Erythroblast (primary cell): ENCODE results near the gene SIRPB1.
"Not testable (repeated sequence)": the region's sequence is repeated elsewhere in the genome, so short reads cannot be mapped to it uniquely, and the experiment has no call there.

Source experiments
- DNase-seq, 2 experiments: peaks; one replicate each; lab custom pipeline; 2025; lab: John Stamatoyannopoulos, UW
- GATA1 ChIP-seq: IDR thresholded peaks from 2 replicates; pipeline ENCODE4 v1.6.1; 2011; ENCODE audit warnings: low read depth, mild to moderate bottlenecking, control low read depth, low read length, moderate library complexity
- POLR2A ChIP-seq: IDR thresholded peaks from 2 replicates; pipeline ENCODE4 v1.6.1; 2011; ENCODE audit warnings: mild to moderate bottlenecking, low read length

Gene SIRPB1

DNA sequence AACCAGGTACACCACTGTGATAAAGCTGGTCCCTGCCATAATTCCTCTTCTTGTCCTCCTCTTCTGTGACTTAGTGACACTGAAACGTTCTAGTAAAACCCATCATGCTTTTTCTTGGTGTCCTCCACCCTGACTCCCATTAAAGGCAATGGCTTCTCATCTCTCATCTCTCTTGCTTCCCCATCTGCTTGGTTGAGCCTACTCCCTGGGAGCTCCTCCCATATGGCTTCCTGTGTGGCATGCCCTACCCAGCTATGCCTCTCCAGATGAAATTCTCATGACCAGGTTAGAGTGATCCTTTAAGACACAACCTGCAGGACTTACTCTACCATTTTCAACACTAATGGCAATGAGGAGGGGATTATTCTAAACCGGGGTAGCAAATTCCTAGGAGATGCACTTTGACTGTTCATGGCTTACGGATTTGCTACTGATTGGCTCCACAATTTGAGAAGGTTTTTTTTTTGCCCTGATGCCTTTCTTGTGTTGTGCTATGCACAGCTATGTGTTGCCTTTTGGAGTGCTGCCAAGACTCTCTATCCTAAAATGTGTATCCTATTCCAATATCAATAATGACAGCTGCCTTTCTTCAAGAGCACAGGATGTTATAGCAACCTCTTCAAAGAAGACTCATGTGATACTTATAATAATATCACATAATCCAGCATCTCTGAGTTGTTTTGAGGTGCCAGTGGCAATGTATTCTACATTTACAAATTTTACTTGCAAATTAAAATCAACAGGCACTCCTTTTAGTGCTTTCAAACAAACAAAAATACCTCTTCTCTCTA, 31.7 kb upstream of the SIRPB1 start:
- TF ChIP-seq POLR2A = no peak
- no peak for TF ChIP-seq GATA1
- DNase-seq = no peak

DNA sequence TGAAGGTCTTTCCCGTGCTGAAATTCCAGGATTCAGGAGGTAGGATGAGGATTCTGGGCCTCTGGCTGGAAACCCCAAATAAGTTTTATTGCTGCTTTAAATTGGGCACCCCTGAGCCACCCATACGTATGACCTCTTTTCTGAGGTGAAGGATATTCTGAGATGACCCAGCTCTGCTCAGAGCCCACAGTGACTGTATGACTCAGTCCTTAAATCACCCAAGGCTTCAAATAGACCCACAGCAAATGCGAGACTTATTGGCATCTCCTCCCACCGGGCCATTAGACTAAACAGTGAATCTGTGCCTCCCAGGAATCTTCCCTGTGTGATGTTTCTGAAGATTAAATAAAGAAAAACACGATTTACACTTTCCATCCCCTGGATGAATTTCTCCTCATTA, 28.3 kb upstream of the SIRPB1 start:
- no peak for TF ChIP-seq GATA1
- TF ChIP-seq POLR2A = no peak
- no peak for DNase-seq

DNA sequence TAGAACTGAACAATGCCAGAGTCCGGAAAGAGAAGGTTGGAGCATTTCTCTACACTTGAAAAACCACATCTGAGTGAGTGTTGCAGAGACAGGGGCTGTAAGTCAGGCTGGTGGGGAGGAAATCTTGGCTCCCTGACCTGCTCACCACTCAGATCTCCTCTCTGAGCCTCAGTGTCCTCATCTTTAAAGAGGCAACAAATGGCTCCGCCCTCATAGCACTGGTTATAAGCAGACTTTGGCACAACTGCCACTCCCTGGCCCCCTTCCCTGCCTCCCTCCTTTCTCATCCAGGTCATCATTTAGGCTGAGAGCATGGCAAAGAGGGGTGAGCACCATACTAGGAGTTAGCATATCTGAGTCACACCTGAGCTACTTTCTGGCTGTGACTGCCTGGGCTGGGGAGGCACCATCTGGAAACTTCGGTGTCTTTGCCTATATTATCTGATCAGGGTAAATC, 27.2 kb upstream of the SIRPB1 start:
- TF ChIP-seq POLR2A = no peak
- no peak for TF ChIP-seq GATA1
- no peak for DNase-seq

DNA sequence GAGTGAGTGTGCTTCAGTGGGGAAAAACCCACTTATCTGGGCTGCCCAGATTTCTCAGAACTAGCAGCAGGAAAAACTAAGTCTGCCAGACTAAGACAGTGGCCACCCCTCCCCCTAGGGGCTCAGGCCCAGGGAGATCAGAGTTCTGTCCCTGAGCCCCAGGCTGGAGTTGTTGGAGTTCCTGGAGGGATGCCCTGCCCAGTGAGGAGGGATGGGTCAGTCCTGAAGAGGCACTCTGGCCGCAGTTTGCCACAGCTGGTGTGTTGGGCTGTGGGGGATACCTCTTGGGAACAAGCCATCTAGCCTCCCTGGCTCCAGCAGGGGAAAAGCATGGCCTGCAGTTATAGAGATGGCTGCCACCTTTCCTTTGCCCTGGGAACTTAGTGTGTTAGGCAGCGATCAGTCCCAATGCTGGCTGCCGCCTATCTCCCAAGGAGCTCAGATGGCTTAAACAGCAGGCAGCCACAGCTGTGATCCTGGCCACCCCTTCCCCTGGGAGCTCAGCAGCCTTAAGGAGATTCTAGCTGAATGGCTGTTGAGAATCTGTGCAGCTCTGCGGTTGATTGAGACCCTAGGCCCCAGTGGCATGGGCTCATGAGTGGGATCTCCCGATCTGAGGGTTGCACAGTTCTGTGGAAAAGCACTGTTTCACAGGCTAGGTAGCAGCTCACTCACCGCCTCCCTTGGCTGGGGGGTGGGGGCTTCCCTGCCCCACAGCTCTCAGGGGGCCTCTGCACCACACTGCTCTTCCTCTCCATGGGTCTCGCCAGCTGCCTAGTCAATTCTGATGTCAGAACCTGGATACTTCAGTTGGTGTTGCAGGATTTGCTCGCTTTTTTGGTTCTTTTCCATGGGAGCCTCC, 24.5 kb upstream of the SIRPB1 start:
- TF ChIP-seq POLR2A (no peak), GATA1 (no peak)

DNA sequence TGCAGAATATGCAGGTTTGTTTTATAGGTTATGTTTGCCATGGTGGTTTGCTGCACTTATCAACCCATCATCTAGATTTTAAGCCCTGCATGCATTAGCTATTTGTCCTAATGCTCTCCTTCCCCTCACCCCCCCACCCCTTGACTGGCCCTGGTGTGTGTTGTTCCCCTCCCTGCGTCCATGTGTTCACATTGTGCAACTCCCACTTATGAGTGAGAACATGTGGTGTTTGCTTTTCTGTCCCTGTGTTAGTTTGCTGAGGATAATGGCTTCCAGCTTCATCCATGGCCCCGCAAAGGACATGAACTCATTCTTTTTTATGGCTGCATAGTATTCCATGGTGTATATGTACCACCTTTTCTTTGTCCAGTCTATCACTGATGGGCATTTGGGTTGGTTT, 18.8 kb upstream of the SIRPB1 start:
- DNase-seq = not testable (repeated sequence)

More for the DNA sequence above, 24.5 kb upstream of the SIRPB1 start:
- no peak for DNase-seq

DNA sequence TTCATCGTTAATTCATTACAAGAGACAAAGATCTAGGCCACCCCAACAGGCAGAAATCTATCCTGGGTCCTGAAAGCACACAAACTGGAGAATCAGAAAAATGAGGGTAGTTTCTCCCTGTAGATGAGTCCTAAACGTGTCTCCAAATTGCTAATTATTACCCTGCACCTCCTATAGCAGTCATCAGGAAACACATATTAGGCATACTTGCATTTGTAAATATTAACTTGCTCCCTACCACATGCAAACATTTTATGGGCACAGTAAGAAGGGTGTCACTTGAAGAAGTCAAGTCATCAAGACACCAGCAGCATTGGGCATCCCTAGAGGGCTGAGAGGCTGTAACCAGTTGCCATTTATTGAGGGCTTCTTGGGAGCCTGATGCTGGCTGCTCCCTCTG, 17.9 kb upstream of the SIRPB1 start:
- DNase-seq = no peak
- TF ChIP-seq POLR2A (no peak), GATA1 (no peak)

DNA sequence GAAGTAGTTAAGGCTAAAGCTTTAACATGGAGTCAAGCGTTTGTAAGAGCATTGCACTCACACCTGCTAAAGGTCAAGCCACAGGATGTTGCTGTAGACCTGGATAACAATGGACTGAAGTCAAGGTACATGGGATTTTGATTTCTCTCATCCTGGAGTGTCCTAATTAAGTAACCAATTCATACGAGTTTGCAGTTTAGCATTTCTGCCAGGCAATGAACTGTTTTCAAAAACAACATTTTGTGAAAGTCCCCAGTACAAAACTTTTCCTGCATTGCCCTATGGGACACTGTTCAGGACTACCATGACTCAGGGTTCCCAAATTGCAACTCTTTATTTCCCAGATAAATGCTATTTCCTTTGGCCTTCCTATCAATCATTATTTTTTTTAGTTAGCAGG, 17.4 kb upstream of the SIRPB1 start:
- DNase-seq = no peak
- TF ChIP-seq POLR2A (no peak), GATA1 (no peak)

DNA sequence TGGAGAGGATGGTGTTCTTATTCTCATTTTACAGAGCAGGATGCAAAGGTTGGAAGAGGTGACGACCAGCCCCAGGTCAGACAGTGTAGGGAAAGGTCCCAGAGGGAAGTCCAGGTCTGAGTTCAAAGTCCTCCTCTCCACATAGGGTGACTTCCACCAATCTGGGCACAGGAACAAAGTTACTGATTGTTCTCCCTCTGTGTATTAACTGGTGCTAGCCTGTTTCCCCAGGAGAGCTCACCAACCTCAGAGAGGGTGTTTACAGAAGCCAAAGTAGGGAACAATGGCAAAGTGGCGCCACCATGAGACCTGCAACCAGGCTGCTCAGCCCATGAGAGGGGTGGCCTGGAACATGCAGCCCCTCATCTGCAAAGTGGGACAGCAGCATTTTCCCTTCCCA, 16.8 kb upstream of the SIRPB1 start:
- TF ChIP-seq GATA1 = no peak
- TF ChIP-seq POLR2A = no peak
- no peak for DNase-seq

DNA sequence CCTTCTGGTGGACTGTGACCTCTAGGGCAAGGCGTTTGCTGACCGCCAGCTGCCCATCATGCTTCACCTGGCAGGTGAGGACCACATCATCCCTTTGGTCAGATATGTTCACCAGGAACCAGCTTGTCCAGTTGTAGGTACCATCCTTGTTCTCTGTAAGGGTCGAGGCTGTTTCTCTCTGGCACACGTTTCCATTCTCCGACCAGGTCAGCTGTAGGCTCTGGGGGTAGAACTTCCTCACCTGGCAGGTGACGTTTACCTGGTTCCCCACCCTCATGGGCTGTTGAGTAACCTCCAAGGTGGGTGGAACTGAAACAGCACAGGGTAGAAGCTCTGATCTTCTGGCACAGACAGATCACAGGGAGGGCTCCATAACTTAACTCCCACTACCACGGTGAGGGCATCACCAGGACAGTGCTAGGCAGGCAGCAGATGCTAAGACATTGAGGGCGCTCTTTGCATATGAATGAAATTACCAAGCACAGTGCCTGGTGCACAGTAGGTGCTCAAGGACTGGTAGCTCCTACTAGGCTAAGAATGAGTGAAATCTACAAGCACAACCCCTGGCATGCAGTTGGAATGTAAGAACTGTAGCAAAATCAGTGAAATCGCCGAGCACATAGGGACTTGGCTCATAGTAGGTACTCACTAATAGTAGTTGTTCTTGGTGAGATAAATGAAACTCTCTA, 15.6 kb upstream of the SIRPB1 start:
- no peak for DNase-seq
- TF ChIP-seq POLR2A (no peak), GATA1 (no peak)

DNA sequence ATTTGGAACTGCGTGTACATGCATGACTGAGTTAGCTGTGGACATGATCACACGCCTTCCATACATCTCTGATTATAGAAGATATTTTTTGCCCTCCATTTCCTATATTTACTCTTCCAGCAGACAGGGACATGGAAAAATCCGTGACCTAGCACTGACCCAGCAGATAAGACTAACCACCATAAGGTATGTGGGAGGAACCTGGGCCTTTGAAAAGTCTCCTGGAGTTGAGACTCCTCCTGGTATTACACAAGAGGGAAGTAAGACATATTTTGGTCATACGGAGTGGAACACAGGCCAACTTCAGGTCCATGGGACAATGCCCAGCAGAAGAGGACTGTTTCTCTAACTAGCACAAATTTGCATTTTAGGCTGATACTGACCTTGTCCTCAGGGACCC, 13.7 kb upstream of the SIRPB1 start:
- DNase-seq = no peak
- no peak for TF ChIP-seq POLR2A
- no peak for TF ChIP-seq GATA1

DNA sequence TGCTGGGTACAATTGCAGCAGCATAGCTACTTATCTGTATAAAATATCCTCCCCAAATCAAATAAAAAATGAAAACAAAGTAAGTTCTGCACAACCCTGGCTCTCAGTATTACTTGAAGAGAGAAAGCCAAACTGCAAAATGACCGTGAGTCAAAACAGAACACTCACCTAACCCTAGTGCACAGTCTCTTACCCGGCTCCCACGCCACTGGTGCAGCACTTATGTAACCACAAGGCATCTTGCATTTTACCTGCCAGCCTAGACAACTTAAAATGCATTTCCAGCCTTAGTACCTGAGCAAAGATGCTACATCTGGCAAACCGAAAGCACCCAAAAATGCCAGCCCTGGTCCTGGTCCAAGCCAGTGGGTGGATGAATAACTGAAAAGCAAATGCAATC, 12.4 kb upstream of the SIRPB1 start:
- DNase-seq = no peak
- TF ChIP-seq GATA1 (no peak), POLR2A (no peak)

DNA sequence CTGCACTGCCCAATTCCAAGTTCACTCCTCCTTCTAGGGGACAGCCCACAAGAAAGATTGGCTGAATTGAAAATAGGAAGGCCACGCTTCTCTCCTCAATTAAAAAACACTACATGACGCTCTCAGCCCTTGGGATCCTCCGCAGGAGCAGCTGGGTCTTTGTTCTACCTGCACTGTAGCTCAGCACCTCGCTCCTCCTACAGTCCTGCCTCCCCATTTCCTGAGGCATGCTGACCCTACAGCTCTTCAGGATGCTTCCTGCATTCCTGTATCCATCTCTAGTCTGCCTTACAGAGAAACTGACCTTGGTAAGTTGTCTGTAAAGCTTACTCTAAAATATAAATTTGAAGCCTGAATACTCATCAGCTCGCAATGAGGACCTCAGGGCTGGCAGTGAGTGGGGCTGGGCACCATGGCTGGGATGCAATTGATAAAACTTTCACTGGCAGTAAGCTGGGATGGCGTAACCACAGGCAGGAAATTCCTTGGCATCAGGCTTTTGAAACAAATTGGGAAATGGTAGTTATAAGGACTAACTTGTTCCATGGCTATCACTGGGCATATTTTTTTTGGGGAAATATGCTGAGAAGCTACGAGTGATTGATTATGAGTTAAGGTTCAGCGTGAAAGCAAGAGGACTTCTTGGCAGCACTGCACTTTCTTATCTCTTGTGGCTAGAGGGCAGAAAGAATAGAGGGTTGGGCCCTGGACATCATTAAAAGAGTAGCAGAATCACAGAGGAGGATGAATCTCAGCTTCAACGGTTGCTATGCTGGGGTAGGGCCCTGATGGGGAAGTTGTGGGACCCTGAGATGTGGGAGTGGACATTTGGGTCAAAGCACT, 11.7 kb upstream of the SIRPB1 start:
- DNase-seq = no peak
- no peak for TF ChIP-seq GATA1
- no peak for TF ChIP-seq POLR2A

DNA sequence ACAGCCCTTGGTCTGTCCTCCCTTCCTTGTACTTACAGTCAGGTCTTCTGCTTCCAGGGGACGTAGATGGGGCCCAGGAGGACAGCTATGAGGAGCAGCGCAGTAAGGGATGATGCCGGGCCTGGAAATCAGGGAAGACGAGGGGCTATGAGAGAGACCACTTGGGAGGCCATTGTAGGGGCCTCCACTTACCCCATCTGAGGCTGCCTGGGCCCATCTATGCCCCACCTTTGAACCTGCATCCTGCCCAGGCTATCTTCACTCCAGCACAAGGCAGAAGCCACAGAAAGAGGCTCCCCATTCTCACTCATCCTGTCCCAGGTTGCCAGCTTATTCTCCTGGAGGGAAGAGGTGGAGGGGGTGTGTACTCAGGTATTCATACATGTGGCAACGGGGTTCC, 10.4 kb upstream of the SIRPB1 start:
- no peak for TF ChIP-seq POLR2A
- TF ChIP-seq GATA1 = no peak

More for the DNA sequence above, 10.4 kb upstream of the SIRPB1 start:
- no peak for DNase-seq
